ENCODE results near the gene PRMT5.
A peak's percentile ranks its signal among the peaks of the same experiment; 100 is the strongest.

PRMT5 gene

GRCh38 chr14:22896356-22896755, 32.8 kb downstream of the PRMT5 start:
- DNase-seq: no peak

GRCh38 chr14:22895402-22895801, 33.8 kb downstream of the PRMT5 start:
- DNase-seq: no peak

- DNase-seq: no peak
Measured at GRCh38 chr14:22893706-22894105, 35.5 kb downstream of the PRMT5 start.

GRCh38 chr14:22892488-22892887, 36.7 kb downstream of the PRMT5 start:
- no peak for DNase-seq

- DNase-seq: no peak
Measured at GRCh38 chr14:22890416-22890815, 38.8 kb downstream of the PRMT5 start.

GRCh38 chr14:22888662-22889061, 40.5 kb downstream of the PRMT5 start:
- no peak for DNase-seq

GRCh38 chr14:22887990-22888378, 41.2 kb downstream of the PRMT5 start:
- no peak for DNase-seq

- DNase-seq: peak; percentile 69 to 74
Measured at GRCh38 chr14:22887260-22887989, 41.8 kb downstream of the PRMT5 start.

GRCh38 chr14:22886500-22887259, 42.5 kb downstream of the PRMT5 start:
- DNase-seq: peak; percentile 56 to 78

GRCh38 chr14:22885975-22886374, 43.2 kb downstream of the PRMT5 start:
- DNase-seq: no peak

- DNase-seq: no peak
Measured at GRCh38 chr14:22884738-22885523, 44.2 kb downstream of the PRMT5 start.

- no peak for DNase-seq
Measured at GRCh38 chr14:22884076-22884737, 45.0 kb downstream of the PRMT5 start.

GRCh38 chr14:22883173-22883976, 45.8 kb downstream of the PRMT5 start, which contains the start of gene REM2:
Gene REM2 (plus strand): TSS chr14:22883222. CDS start chr14:22883288, 66 bp downstream.
- DNase-seq: no peak

GRCh38 chr14:22882529-22883172, 46.5 kb downstream of the PRMT5 start:
- peak; percentile 15 to 19 for DNase-seq

- no peak for DNase-seq
Measured at GRCh38 chr14:22882064-22882463, 47.1 kb downstream of the PRMT5 start.

GRCh38 chr14:22878271-22879246, 50.6 kb downstream of the PRMT5 start:
- DNase-seq: no peak

GRCh38 chr14:22877000-22877501, 52.1 kb downstream of the PRMT5 start:
- DNase-seq: no peak

GRCh38 chr14:22875748-22876319, 53.3 kb downstream of the PRMT5 start:
- no peak for DNase-seq

- DNase-seq: no peak
Measured at GRCh38 chr14:22875003-22875747, 54.0 kb downstream of the PRMT5 start.
